ENCODE results near the gene CTNNA3. TPM values are rescaled to one million over a fixed set of nuclear protein-coding genes. Genes with fewer than 3 reads are reported as not detected.
"Not testable (repeated sequence)": the region's sequence is repeated elsewhere in the genome, so short reads cannot be mapped to it uniquely, and the experiment has no call there.

CTNNA3 gene
- under 0.01 TPM for total RNA-seq

DNA sequence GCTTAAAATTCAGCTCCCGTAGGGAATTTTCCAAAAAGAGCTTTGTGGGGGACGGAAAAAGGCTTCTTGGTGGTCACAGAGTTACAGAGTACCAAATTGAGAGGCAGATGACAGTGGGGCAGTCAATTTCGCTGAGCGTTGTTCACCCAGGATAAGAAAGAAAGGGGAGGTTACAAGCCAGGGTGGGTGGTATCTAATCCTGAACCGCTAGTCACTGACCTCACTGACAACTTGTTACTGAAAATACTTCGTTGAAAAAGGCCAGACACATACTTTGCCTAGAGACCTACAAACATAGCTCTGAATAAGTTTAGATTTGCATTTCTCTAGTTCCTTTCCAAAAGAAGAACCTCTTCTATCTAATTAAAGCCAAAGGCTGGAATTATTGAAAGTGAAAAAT lies at the start of gene CTNNA3:
TSS of gene CTNNA3 (minus strand) at position 167 of the 400 bp plus-strand sequence.
- TF ChIP-seq CTCF (IDR thresholded peaks at IDR 0.05): no peak
- no peaks in the 10 kb centered on the region for H3K27me3 ChIP-seq
- no peak for DNase-seq (ENCODE audit: low spot score in 2 of 2)
- intact Hi-C loops (cut with DNase I): loop anchor here (2.0 kb wide), 2 partner anchors 29 to 67 kb away; no protein-coding TSS in a partner anchor
- no peaks in the 10 kb centered on the region for H3K9me3 ChIP-seq
- no peaks in the 10 kb centered on the region for H3K36me3 ChIP-seq
- peak within 1 kb of the TSS; percentile 40 to 62 for H3K4me3 ChIP-seq
- peak within 1 kb of the TSS; percentile 61 to 69 for H3K27ac ChIP-seq
- H3K4me1 ChIP-seq: peaks cover 0 to 4% of the 10 kb centered on the region in 2 donors

- no peak overlapping the region for H3K27ac ChIP-seq
- intact Hi-C loops (cut with DNase I): no loop called here
- no peaks in the 10 kb centered on the region for H3K36me3 ChIP-seq
- no peak overlapping the region for H3K4me3 ChIP-seq
- DNase-seq (ENCODE audit: low spot score in 2 of 2): no peak
- H3K27me3 ChIP-seq: no peaks in the 10 kb centered on the region
- H3K9me3 ChIP-seq: no peaks in the 10 kb centered on the region
- no peak for TF ChIP-seq CTCF (IDR thresholded peaks at IDR 0.05)
- H3K4me1 ChIP-seq: no peaks in the 10 kb centered on the region
These were observed 39.4 kb upstream of the CTNNA3 start for GRCh38 chr10:67735430-67735829.

- Histone ChIP-seq H3K36me3 (no peaks in the 10 kb centered on the region), H3K4me3 (no peak overlapping the region), H3K9me3 (no peaks in the 10 kb centered on the region), H3K27me3 (no peaks in the 10 kb centered on the region), H3K27ac (no peak overlapping the region), H3K4me1 (no peaks in the 10 kb centered on the region)
- no peak for TF ChIP-seq CTCF (IDR thresholded peaks at IDR 0.05)
- no peak for DNase-seq (ENCODE audit: low spot score in 2 of 2)
- intact Hi-C loops (cut with DNase I): no loop called here
These were observed 37.5 kb upstream of the CTNNA3 start for GRCh38 chr10:67733511-67733910.

- H3K36me3 ChIP-seq: no peaks in the 10 kb centered on the region
- intact Hi-C loops (cut with DNase I): no loop called here
- no peak overlapping the region for H3K27ac ChIP-seq
- no peaks in the 10 kb centered on the region for H3K9me3 ChIP-seq
- H3K4me3 ChIP-seq: no peak overlapping the region
- H3K4me1 ChIP-seq: no peaks in the 10 kb centered on the region
- no peaks in the 10 kb centered on the region for H3K27me3 ChIP-seq
- no peak for DNase-seq (ENCODE audit: low spot score in 2 of 2)
- TF ChIP-seq CTCF (IDR thresholded peaks at IDR 0.05): no peak
These were observed 29.6 kb upstream of the CTNNA3 start for GRCh38 chr10:67725567-67725966.

GRCh38 chr10:67723601-67724000 lies 27.6 kb upstream of the CTNNA3 start:
- H3K4me3 ChIP-seq: no peak overlapping the region
- no peaks in the 10 kb centered on the region for H3K27me3 ChIP-seq
- intact Hi-C loops (cut with DNase I): no loop called here
- DNase-seq (ENCODE audit: low spot score in 2 of 2): no peak
- no peaks in the 10 kb centered on the region for H3K4me1 ChIP-seq
- no peak for TF ChIP-seq CTCF (IDR thresholded peaks at IDR 0.05)
- no peak overlapping the region for H3K27ac ChIP-seq
- H3K36me3 ChIP-seq: no peaks in the 10 kb centered on the region
- H3K9me3 ChIP-seq: no peaks in the 10 kb centered on the region

GRCh38 chr10:67722113-67722512 lies 26.1 kb upstream of the CTNNA3 start:
- Histone ChIP-seq H3K9me3 (no peaks in the 10 kb centered on the region), H3K4me3 (no peak overlapping the region), H3K4me1 (no peaks in the 10 kb centered on the region), H3K27me3 (no peaks in the 10 kb centered on the region), H3K27ac (no peak overlapping the region), H3K36me3 (no peaks in the 10 kb centered on the region)
- intact Hi-C loops (cut with DNase I): no loop called here
- DNase-seq (ENCODE audit: low spot score in 2 of 2): no peak
- TF ChIP-seq CTCF (IDR thresholded peaks at IDR 0.05): no peak

DNA sequence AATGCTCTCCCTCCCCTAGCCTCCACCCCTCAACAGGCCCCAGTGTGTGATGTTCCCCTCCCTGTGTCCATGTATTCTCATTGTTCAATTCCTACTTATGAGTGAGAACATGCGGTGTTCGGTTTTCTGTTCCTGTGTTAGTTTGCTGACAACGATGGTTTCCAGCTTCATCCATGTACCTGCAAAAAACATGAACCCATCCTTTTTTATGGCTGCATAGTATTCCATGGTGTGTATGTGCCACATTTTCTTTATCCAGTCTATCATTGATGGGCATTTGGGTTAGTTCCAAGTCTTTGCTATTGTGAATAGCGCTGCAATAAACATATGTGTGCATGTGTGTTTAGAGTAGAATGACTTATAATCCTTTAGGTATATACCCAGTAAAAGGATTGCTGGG lies 20.5 kb upstream of the CTNNA3 start:
- H3K36me3 ChIP-seq; DNase-seq (ENCODE audit: low spot score in 2 of 2); H3K27ac ChIP-seq; H3K9me3 ChIP-seq; H3K27me3 ChIP-seq; H3K4me3 ChIP-seq; H3K4me1 ChIP-seq; intact Hi-C loops (cut with DNase I): not testable (repeated sequence)

All from ascending aorta (tissue), 2 donors.